ENCODE measurements around the gene TLE7.

- no peak for TF ChIP-seq REST (IDR thresholded peaks at IDR 0.05; ENCODE audit: insufficient read depth in 1 of 2, low read depth in 2 of 2, low read length in 2 of 2)
- TF ChIP-seq POLR2AphosphoS5 (IDR thresholded peaks at IDR 0.05; ENCODE audit: low read depth, low read length): no peak
- TF ChIP-seq TAF1 (IDR thresholded peaks at IDR 0.05; ENCODE audit: borderline replicate concordance, insufficient read depth, low read length): no peak
- TF ChIP-seq SIN3A (IDR thresholded peaks at IDR 0.05; ENCODE audit: borderline replicate concordance, insufficient read depth, low read length): no peak
These were observed 14.9 kb upstream of the TLE7 start for GRCh38 chr16:71456801-71457200.

Measured in PFSK-1 (cell line).